SU-DHL-6 (cell line): ENCODE results near the gene SIRPA.

ENCODE experiments used
- H2AFZ ChIP-seq: fragments of 200-600 bp; sonication (generic); 2 replicates; pipeline ENCODE4 v1.6.1; 2014; ENCODE audit warnings: low read depth, mild to moderate bottlenecking, moderate library complexity, mixed read lengths, antibody characterized with exemption, low read length; ENCODE audit not compliant: severe bottlenecking
- H3F3A ChIP-seq: fragments of 200-600 bp; shearing (Covaris generic); 2 replicates; pipeline ENCODE4 v1.6.0; 2016; ENCODE audit warnings: antibody characterized with exemption, mild to moderate bottlenecking; ENCODE audit not compliant: insufficient read depth
- H3K27ac ChIP-seq: fragments of 200-600 bp; sonication (generic); 2 replicates; pipeline ENCODE4 v1.5.1; 2016; ENCODE audit warnings: low read depth, mild to moderate bottlenecking, low read length, moderate library complexity, mixed read lengths
- H3K27me3 ChIP-seq: fragments of 200-600 bp; sonication (generic), shearing (Covaris generic); 2 replicates; pipeline ENCODE4 v1.6.0; 2014; ENCODE audit warnings: mild to moderate bottlenecking, low read length
- H3K36me3 ChIP-seq: fragments of 200-600 bp; sonication (generic); 2 replicates; pipeline ENCODE4 v1.6.1; 2014; ENCODE audit warnings: mild to moderate bottlenecking, low read length, mixed read lengths
- H3K4me2 ChIP-seq: fragments of 300-600, 200-600 bp; shearing (Covaris generic), sonication (generic); 2 replicates; pipeline ENCODE4 v1.6.0; 2014; ENCODE audit warnings: low read length, low read depth, mild to moderate bottlenecking; ENCODE audit not compliant: poor library complexity, severe bottlenecking
- H3K4me3 ChIP-seq: fragments of 200-600 bp; sonication (generic); 2 replicates; pipeline ENCODE4 v1.5.1; 2014; ENCODE audit warnings: antibody characterized with exemption, low read length, mild to moderate bottlenecking, mixed read lengths; ENCODE audit not compliant: insufficient read depth, poor library complexity, severe bottlenecking
- H3K79me2 ChIP-seq: fragments of 200-600 bp; sonication (generic); 2 replicates; pipeline ENCODE4 v1.6.1; 2014; ENCODE audit warnings: mild to moderate bottlenecking, low read length, moderate library complexity; ENCODE audit not compliant: insufficient read depth
- H3K9ac ChIP-seq: fragments of 200-600 bp; sonication (generic); 2 replicates; pipeline ENCODE4 v1.7.0; 2014; ENCODE audit warnings: mild to moderate bottlenecking, low read length
- H3K9me2 ChIP-seq: fragments of 200-600 bp; sonication (generic); replicated peaks from 2 replicates; pipeline ENCODE4 v1.6.1; 2014; ENCODE audit warnings: low read length; ENCODE audit not compliant: insufficient read depth
- H3K9me3 ChIP-seq: fragments of 200-600 bp; sonication (generic); 2 replicates; pipeline ENCODE4 v1.6.1; 2014; ENCODE audit warnings: low read length, mixed read lengths; ENCODE audit not compliant: insufficient read depth
- H4K20me1 ChIP-seq: fragments of 200-600 bp; sonication (generic); 2 replicates; pipeline ENCODE4 v1.6.1; 2014; ENCODE audit warnings: low read depth, mild to moderate bottlenecking, antibody characterized with exemption, low read length, moderate library complexity, mixed read lengths
- CTCF ChIP-seq: fragments of 200-600 bp; sonication (generic); IDR thresholded peaks from one replicate; pipeline ENCODE4 v1.5.1; 2017; ENCODE audit warnings: antibody characterized with exemption, mild to moderate bottlenecking, low read length, moderate library complexity; ENCODE audit not compliant: insufficient read depth, poor library complexity, severe bottlenecking
- EZH2phosphoT487 ChIP-seq: fragments of 200-600 bp; sonication (generic), shearing (Covaris generic); conservative IDR thresholded peaks from 2 replicates; pipeline ENCODE4 v1.6.1; 2018; ENCODE audit warnings: mild to moderate bottlenecking, antibody characterized with exemption, low read length, moderate library complexity, mixed read lengths

Gene SIRPA

GRCh38 chr20:1965520-1966351 lies 70.5 kb downstream of the SIRPA start:
- Histone ChIP-seq H2AFZ (peak overlapping the region; percentile 62), H3K36me3 (no peaks in the 10 kb centered on the region), H3K9me2 (no peaks in the 10 kb centered on the region), H3K4me3 (no peak overlapping the region), H3F3A (no peaks in the 10 kb centered on the region), H3K9me3 (no peaks in the 10 kb centered on the region), H3K4me2 (peak overlapping the region; percentile 5), H3K9ac (no peak overlapping the region), H3K27ac (no peak overlapping the region), H3K79me2 (no peaks in the 10 kb centered on the region), H4K20me1 (no peaks in the 10 kb centered on the region), H3K27me3 (no peaks in the 10 kb centered on the region)
- peak; percentile 88 for TF ChIP-seq CTCF
- TF ChIP-seq EZH2phosphoT487, result no peak

GRCh38 chr20:1968964-1969363 lies 73.8 kb downstream of the SIRPA start:
- H3K79me2 ChIP-seq, result no peaks in the 10 kb centered on the region
- H3F3A ChIP-seq, result no peaks in the 10 kb centered on the region
- TF ChIP-seq CTCF (no peak), EZH2phosphoT487 (no peak)
- H3K4me2 ChIP-seq, result no peak overlapping the region
- H2AFZ ChIP-seq, result no peak overlapping the region
- no peaks in the 10 kb centered on the region for H3K9me2 ChIP-seq
- H3K9me3 ChIP-seq, result no peaks in the 10 kb centered on the region
- H3K9ac ChIP-seq, result no peak overlapping the region
- no peaks in the 10 kb centered on the region for H4K20me1 ChIP-seq
- no peak overlapping the region for H3K4me3 ChIP-seq
- H3K36me3 ChIP-seq, result no peaks in the 10 kb centered on the region
- no peak overlapping the region for H3K27ac ChIP-seq
- no peaks in the 10 kb centered on the region for H3K27me3 ChIP-seq

- no peaks in the 10 kb centered on the region for H3K9me3 ChIP-seq
- H3K4me3 ChIP-seq, result no peak overlapping the region
- no peaks in the 10 kb centered on the region for H3K79me2 ChIP-seq
- H3F3A ChIP-seq, result no peaks in the 10 kb centered on the region
- H3K4me2 ChIP-seq, result no peak overlapping the region
- no peaks in the 10 kb centered on the region for H3K9me2 ChIP-seq
- H3K36me3 ChIP-seq, result no peaks in the 10 kb centered on the region
- H3K27me3 ChIP-seq, result no peaks in the 10 kb centered on the region
- no peak for TF ChIP-seq CTCF
- TF ChIP-seq EZH2phosphoT487, result no peak
- no peak overlapping the region for H3K9ac ChIP-seq
- H2AFZ ChIP-seq, result no peak overlapping the region
- no peaks in the 10 kb centered on the region for H4K20me1 ChIP-seq
- no peak overlapping the region for H3K27ac ChIP-seq
Observed at GRCh38 chr20:1971893-1972586, 76.8 kb downstream of the SIRPA start.
